Endodermal cell (in vitro differentiated cells): ENCODE measurements around the gene SMC1B. TPM values are rescaled to one million over a fixed set of nuclear protein-coding genes. Genes with fewer than 3 reads are reported as not detected.

Source experiments
- DNase-seq: peaks from one replicate; pipeline ENCODE4 v3.0.0-alpha.2; 2017
- H3K27ac ChIP-seq: 2 replicates; pipeline ENCODE4 v1.5.1; 2013; ENCODE audit warnings: mild to moderate bottlenecking, low read depth, low read length, moderate library complexity
- H3K27me3 ChIP-seq: 2 replicates; pipeline ENCODE4 v1.6.1; 2013; ENCODE audit warnings: mild to moderate bottlenecking, low read length, moderate library complexity; ENCODE audit not compliant: insufficient read depth, control insufficient read depth, poor library complexity, severe bottlenecking
- H3K36me3 ChIP-seq: 2 replicates; pipeline ENCODE4 v1.7.0; 2013; ENCODE audit warnings: mild to moderate bottlenecking, low read length, moderate library complexity; ENCODE audit not compliant: control insufficient read depth, insufficient read depth
- H3K4me1 ChIP-seq: one replicate; pipeline ENCODE4 v1.7.0; 2013; ENCODE audit warnings: low read length; ENCODE audit not compliant: control insufficient read depth, insufficient read depth
- H3K4me3 ChIP-seq: 2 replicates; pipeline ENCODE4 v1.5.1; 2013; ENCODE audit warnings: mild to moderate bottlenecking, low read length, moderate library complexity
- H3K9ac ChIP-seq: 2 replicates; pipeline ENCODE4 v1.6.1; 2013; ENCODE audit warnings: mild to moderate bottlenecking, low read length, moderate library complexity; ENCODE audit not compliant: poor library complexity, severe bottlenecking; ENCODE audit errors: extremely low read depth
- H3K9me3 ChIP-seq: 2 replicates; pipeline ENCODE4 v1.6.1; 2013; ENCODE audit warnings: mild to moderate bottlenecking, low read length, moderate library complexity; ENCODE audit not compliant: control insufficient read depth
- H3K27ac Mint-ChIP-seq: 2 replicates; pipeline ENCODE4 v1.8.0; 2020; ENCODE audit warnings: mixed read lengths
- H3K27me3 Mint-ChIP-seq: 2 replicates; pipeline ENCODE4 v1.8.0; 2021; ENCODE audit warnings: mild to moderate bottlenecking, mixed read lengths; ENCODE audit not compliant: insufficient read depth
- H3K36me3 Mint-ChIP-seq: 2 replicates; pipeline ENCODE4 v1.8.0; 2020; ENCODE audit warnings: low read depth, mixed read lengths
- H3K4me1 Mint-ChIP-seq: 2 replicates; pipeline ENCODE4 v1.8.0; 2020; ENCODE audit warnings: mixed read lengths
- H3K4me3 Mint-ChIP-seq: 2 replicates; pipeline ENCODE4 v1.8.0; 2020; ENCODE audit warnings: mild to moderate bottlenecking, moderate library complexity, mixed read lengths
- H3K9me3 Mint-ChIP-seq: 2 replicates; pipeline ENCODE4 v1.8.0; 2020; ENCODE audit warnings: mild to moderate bottlenecking, mixed read lengths
- WGBS, 2 experiments: methylation state at CpG; one replicate each; pipeline versions ENCODE4 v1.1.5 to v1.1.7; 2013; ENCODE audit warnings: missing lambda C conversion rate in 2 of 2, mixed read lengths in 1 of 2; ENCODE audit not compliant: insufficient coverage in 1 of 2, insufficient read length in 1 of 2; 5-methylcytosine and 5-hydroxymethylcytosine counted together
- total RNA-seq, 2 donors: library from RNA; stranded (reverse); fragmentation: NEBNext Ultra II Directional in 1 of 2; extraction: Animal tissue kit (Norgen Biotek cat#: 25700) in 1 of 2; gene quantifications; 2 replicates in 1 of 2; 3 replicates in 1 of 2; pipeline ENCODE4 v1.2.1, GENCODE V29; 2021
- TF ChIP-seq, protein P1 (sequence below): fragments of 200-600 bp; sonication (generic); conservative IDR thresholded peaks from 2 replicates; pipeline ENCODE4 v1.5.0; 2021; ENCODE audit warnings: antibody characterized with exemption, mild to moderate bottlenecking

The SMC1B gene
- total RNA-seq, 2 donors from 2014 or later = 0.11 TPM; not detected in 1

DNA sequence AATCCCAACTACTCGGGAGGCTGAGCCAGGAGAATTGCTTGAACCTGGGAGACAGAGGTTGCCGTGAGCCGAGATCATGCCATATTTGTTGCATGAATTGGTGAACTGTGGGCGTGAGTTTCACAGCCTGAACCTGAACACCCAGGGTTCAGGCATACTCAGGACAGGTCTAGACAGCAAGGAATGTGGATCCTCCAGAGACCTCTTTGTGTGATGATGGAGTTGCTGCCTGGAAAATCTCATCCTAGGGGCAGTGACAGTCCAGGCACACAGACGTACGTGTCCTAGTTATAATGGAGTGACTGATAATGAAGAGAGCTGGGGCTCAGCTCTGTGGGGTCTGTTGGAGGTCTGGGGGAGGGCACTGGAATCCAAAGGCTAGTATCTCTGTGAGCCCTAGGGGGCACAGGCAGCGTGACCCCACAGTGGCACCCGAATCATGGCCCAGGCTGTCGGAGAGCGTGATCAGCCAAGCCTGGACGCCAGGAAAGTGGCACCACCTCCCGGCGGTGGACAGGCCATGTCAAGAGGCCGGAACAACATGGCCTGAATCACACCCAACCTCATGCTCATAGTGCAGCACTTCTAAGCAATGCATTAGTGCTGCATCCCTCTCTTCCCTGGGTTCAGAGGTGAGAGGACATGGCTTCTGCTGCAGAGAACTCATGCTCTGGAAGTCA is 31.8 kb upstream of the SMC1B start:
- Mint-ChIP-seq H3K4me1 (peaks cover 16% of the 10 kb centered on the region), H3K27ac (no peak overlapping the region), H3K9me3 (no peaks in the 10 kb centered on the region), H3K4me3 (no peak overlapping the region), H3K36me3 (no peaks in the 10 kb centered on the region), H3K27me3 (peaks cover 1% of the 10 kb centered on the region)
- Histone ChIP-seq H3K27me3 (no peaks in the 10 kb centered on the region), H3K9me3 (no peaks in the 10 kb centered on the region), H3K27ac (no peak overlapping the region), H3K36me3 (no peaks in the 10 kb centered on the region), H3K4me3 (no peak overlapping the region), H3K4me1 (peaks cover 5% of the 10 kb centered on the region), H3K9ac (no peak overlapping the region)
- WGBS, 2 experiments = 93 to 94% methylated on average over 12 to 14 of the region's 14 CpGs
- TF ChIP-seq, protein P1, sequence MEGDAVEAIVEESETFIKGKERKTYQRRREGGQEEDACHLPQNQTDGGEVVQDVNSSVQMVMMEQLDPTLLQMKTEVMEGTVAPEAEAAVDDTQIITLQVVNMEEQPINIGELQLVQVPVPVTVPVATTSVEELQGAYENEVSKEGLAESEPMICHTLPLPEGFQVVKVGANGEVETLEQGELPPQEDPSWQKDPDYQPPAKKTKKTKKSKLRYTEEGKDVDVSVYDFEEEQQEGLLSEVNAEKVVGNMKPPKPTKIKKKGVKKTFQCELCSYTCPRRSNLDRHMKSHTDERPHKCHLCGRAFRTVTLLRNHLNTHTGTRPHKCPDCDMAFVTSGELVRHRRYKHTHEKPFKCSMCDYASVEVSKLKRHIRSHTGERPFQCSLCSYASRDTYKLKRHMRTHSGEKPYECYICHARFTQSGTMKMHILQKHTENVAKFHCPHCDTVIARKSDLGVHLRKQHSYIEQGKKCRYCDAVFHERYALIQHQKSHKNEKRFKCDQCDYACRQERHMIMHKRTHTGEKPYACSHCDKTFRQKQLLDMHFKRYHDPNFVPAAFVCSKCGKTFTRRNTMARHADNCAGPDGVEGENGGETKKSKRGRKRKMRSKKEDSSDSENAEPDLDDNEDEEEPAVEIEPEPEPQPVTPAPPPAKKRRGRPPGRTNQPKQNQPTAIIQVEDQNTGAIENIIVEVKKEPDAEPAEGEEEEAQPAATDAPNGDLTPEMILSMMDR = no peak
- no peak for DNase-seq

DNA sequence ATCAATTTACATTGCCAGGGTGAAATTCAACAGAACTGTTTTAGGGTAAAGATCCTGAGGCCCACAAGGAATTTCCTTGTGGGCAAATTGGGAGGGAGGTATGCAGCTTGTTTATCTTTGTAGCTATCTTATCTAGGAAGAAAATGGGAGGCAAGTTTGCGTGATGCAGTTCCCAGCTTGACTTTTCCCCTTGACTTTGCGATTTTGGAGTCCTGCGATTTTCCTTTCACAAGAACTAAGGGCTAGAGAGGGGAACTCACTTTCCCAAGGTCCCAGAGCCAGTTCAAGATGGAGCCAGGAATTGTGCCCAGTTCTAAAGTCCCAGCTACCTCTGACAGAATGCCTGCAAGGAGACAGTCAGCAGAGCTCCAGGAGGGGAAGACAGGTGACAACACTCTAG is 30.8 kb upstream of the SMC1B start:
- H3K9me3 Mint-ChIP-seq = no peaks in the 10 kb centered on the region
- no peak overlapping the region for H3K4me3 Mint-ChIP-seq
- Histone ChIP-seq H3K27ac (no peak overlapping the region), H3K36me3 (no peaks in the 10 kb centered on the region), H3K9me3 (no peaks in the 10 kb centered on the region), H3K4me3 (no peak overlapping the region), H3K9ac (no peak overlapping the region), H3K27me3 (no peaks in the 10 kb centered on the region), H3K4me1 (peaks cover 5% of the 10 kb centered on the region)
- H3K4me1 Mint-ChIP-seq = peaks cover 16% of the 10 kb centered on the region
- 53 to 95% methylated on average over 3 of the region's 3 CpGs for WGBS, 2 experiments
- no peaks in the 10 kb centered on the region for H3K27me3 Mint-ChIP-seq
- peak; percentile 59 for DNase-seq
- TF ChIP-seq, protein P1 = no peak
- H3K27ac Mint-ChIP-seq = peak overlapping the region; percentile 8
- no peaks in the 10 kb centered on the region for H3K36me3 Mint-ChIP-seq

DNA sequence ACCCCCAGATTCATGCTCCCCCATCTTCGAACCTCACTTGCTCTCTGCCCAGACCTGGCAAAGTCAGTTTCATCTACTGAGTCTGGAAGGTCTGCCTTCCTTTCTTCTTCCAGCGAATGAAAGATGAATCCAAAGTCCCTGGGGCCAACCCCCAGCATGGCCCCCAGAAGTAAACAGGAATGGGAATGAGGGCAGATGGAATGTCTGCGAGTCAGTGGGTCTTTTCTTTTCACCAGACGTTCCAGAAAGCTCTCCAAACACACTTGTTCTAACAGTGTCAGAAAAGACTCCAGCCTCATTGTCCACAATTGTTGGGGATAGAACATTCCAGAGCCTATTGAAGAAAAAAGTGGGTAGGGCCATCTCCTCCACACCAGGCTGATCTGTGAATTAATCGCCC is 28.7 kb upstream of the SMC1B start:
- 73 to 93% methylated on average over 1 to 5 of the region's 5 CpGs for WGBS, 2 experiments
- TF ChIP-seq, protein P1 = no peak
- Histone ChIP-seq H3K27me3 (no peaks in the 10 kb centered on the region), H3K36me3 (no peaks in the 10 kb centered on the region), H3K9ac (no peak overlapping the region), H3K9me3 (no peaks in the 10 kb centered on the region), H3K27ac (no peak overlapping the region), H3K4me1 (peaks cover 5% of the 10 kb centered on the region), H3K4me3 (no peak overlapping the region)
- no peak overlapping the region for H3K27ac Mint-ChIP-seq
- peaks cover 16% of the 10 kb centered on the region for H3K4me1 Mint-ChIP-seq
- no peaks in the 10 kb centered on the region for H3K9me3 Mint-ChIP-seq
- H3K27me3 Mint-ChIP-seq = no peaks in the 10 kb centered on the region
- no peaks in the 10 kb centered on the region for H3K36me3 Mint-ChIP-seq
- no peak for DNase-seq
- no peak overlapping the region for H3K4me3 Mint-ChIP-seq
